Upper lobe of right lung (tissue), 1 donor: ENCODE measurements around the gene NOTCH4. TPM values are rescaled to one million over a fixed set of nuclear protein-coding genes. Genes with fewer than 3 reads are reported as not detected.
"Not testable (repeated sequence)": the region's sequence is repeated elsewhere in the genome, so short reads cannot be mapped to it uniquely, and the experiment has no call there.

Source experiments
- ATAC-seq: fragments of 200-7000 bp; cut with Tn5 transposase; one replicate; pipeline ENCODE4 v1.9.1; 2020; ENCODE audit warnings: mild to moderate bottlenecking, moderate library complexity
- DNase-seq: peaks from one replicate; pipeline ENCODE4 v3.0.0-alpha.2; 2020
- H3K27ac ChIP-seq: fragments of 200-600 bp; one replicate; pipeline ENCODE4 v1.8.0; 2022
- H3K27me3 ChIP-seq: fragments of 200-600 bp; one replicate; pipeline ENCODE4 v1.8.0; 2022; ENCODE audit warnings: mild to moderate bottlenecking
- H3K36me3 ChIP-seq: fragments of 200-600 bp; one replicate; pipeline ENCODE4 v1.8.0; 2022
- H3K4me1 ChIP-seq: fragments of 200-600 bp; one replicate; pipeline ENCODE4 v1.8.0; 2022
- H3K4me3 ChIP-seq: fragments of 200-600 bp; one replicate; pipeline ENCODE4 v1.8.0; 2022; ENCODE audit warnings: mild to moderate bottlenecking
- H3K9me3 ChIP-seq: fragments of 200-600 bp; one replicate; pipeline ENCODE4 v1.8.0; 2022
- CTCF ChIP-seq: fragments of 200-600 bp; IDR thresholded peaks from one replicate; pipeline ENCODE4 v1.8.0; 2022; ENCODE audit warnings: antibody characterized with exemption
- intact Hi-C: fragments of 100-400 bp; cut with DNase I; formaldehyde crosslinking; loops from one replicate; pipeline ENCODE4 v1.11.0; 2022
- total RNA-seq: library from RNA; stranded (reverse); fragmentation: NEBNext Ultra II Directional; extraction: Animal tissue kit (Norgen Biotek cat#: 25700); gene quantifications from one replicate; pipeline ENCODE4 v1.2.1, GENCODE V29; 2021
- donor health status: DM: no; HTN: yes; CAD: no; lungs with severe emphysema.

Gene NOTCH4
- total RNA-seq, 1 donor from 2014 or later, result 78.7 TPM

- TF ChIP-seq CTCF, result no peak
- intact Hi-C loops, result no loop called here
These were observed 32.8 kb downstream of the NOTCH4 start for GRCh38 chr6:32190911-32191677.

GRCh38 chr6:32190054-32190851, 33.6 kb downstream of the NOTCH4 start, which contains the start of gene PBX2:
Gene PBX2 (minus strand): TSS chr6:32190202. CDS start chr6:32189915, 287 bp downstream.
- peaks cover 59% of the 10 kb centered on the region for H3K4me1 ChIP-seq
- H3K4me3 ChIP-seq, result peak within 1 kb of the TSS; percentile 66
- peaks cover 16% of the 10 kb centered on the region for H3K36me3 ChIP-seq
- peak; percentile 93 for DNase-seq
- no peaks in the 10 kb centered on the region for H3K27me3 ChIP-seq
- H3K27ac ChIP-seq, result peak within 1 kb of the TSS; percentile 91
- intact Hi-C loops, result no loop called here
- no peaks in the 10 kb centered on the region for H3K9me3 ChIP-seq
- TF ChIP-seq CTCF, result no peak
- ATAC-seq, result peak; percentile 86

More at GRCh38 chr6:32190911-32191677, 32.8 kb downstream of the NOTCH4 start:
- Histone ChIP-seq H3K4me1 (peaks cover 56% of the 10 kb centered on the region), H3K27ac (peak overlapping the region; percentile 91), H3K36me3 (peaks cover 16% of the 10 kb centered on the region), H3K27me3 (no peaks in the 10 kb centered on the region), H3K4me3 (peak overlapping the region; percentile 66), H3K9me3 (no peaks in the 10 kb centered on the region)
- no peak for ATAC-seq
- no peak for DNase-seq

- ATAC-seq (no peak), DNase-seq (no peak)
- intact Hi-C loops, result no loop called here
- no peak for TF ChIP-seq CTCF
- no peaks in the 10 kb centered on the region for H3K27me3 ChIP-seq
- no peaks in the 10 kb centered on the region for H3K9me3 ChIP-seq
- H3K4me3 ChIP-seq, result peak overlapping the region; percentile 66
- H3K36me3 ChIP-seq, result peaks cover 16% of the 10 kb centered on the region
- peaks cover 53% of the 10 kb centered on the region for H3K4me1 ChIP-seq
- peak overlapping the region; percentile 91 for H3K27ac ChIP-seq
These were observed 34.2 kb downstream of the NOTCH4 start for GRCh38 chr6:32189742-32190053.

GRCh38 chr6:32189069-32189741, 34.7 kb downstream of the NOTCH4 start:
- Histone ChIP-seq H3K9me3 (no peaks in the 10 kb centered on the region), H3K36me3 (peaks cover 16% of the 10 kb centered on the region), H3K4me1 (peaks cover 52% of the 10 kb centered on the region), H3K27me3 (no peaks in the 10 kb centered on the region), H3K4me3 (peak overlapping the region; percentile 66), H3K27ac (peak overlapping the region; percentile 91)
- intact Hi-C loops, result no loop called here
- ATAC-seq, result no peak
- no peak for DNase-seq
- TF ChIP-seq CTCF, result no peak

- no peaks in the 10 kb centered on the region for H3K9me3 ChIP-seq
- H3K27me3 ChIP-seq, result no peaks in the 10 kb centered on the region
- peaks cover 16% of the 10 kb centered on the region for H3K36me3 ChIP-seq
- peak overlapping the region; percentile 66 for H3K4me3 ChIP-seq
- H3K27ac ChIP-seq, result peak overlapping the region; percentile 91
- no peak for TF ChIP-seq CTCF
- intact Hi-C loops, result no loop called here
- no peak for DNase-seq
- H3K4me1 ChIP-seq, result peaks cover 55% of the 10 kb centered on the region
- ATAC-seq, result no peak
These were observed 35.3 kb downstream of the NOTCH4 start for GRCh38 chr6:32188381-32189068.

- DNase-seq, intact Hi-C loops, H3K27me3 ChIP-seq, H3K27ac ChIP-seq, ATAC-seq, H3K9me3 ChIP-seq: not testable (repeated sequence)
- Histone ChIP-seq H3K36me3 (peaks cover 16% of the 10 kb centered on the region), H3K4me1 (peaks cover 49% of the 10 kb centered on the region), H3K4me3 (peak overlapping the region; percentile 66)
These were observed 36.0 kb downstream of the NOTCH4 start for GRCh38 chr6:32187725-32188380.
